Measurements from ENCODE around the gene RGS16. TPM values are rescaled to one million over a fixed set of nuclear protein-coding genes. Genes with fewer than 3 reads are reported as not detected.

RGS16 gene
- total RNA-seq, 5 donors from 2014 or later (not counting 1 experiment from before 2014, with no cell fraction given): 2.9 to 15.6 (median 4.6) TPM

DNA sequence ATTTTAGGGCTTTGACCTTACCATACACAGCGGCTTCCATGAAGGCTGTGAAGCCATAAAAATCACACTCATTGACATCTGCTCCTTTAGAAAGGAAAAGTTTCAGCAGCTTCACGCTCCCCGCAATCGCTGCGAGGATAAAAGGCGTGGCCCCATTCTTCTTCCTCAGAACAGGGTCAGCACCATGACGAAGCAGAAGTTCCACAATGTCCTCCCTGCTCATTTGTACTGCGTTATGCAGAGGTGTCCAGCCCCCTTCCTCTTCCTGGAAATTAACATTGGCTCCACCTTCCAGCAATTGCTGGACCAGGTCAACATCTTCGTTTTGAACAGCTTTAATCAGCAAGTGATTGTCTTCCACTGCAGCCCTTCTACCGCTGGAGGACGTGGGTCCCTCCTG is 17.8 kb downstream of the RGS16 start:
- Mint-ChIP-seq H3K4me1 (peaks cover 67 to 77% (median 75%) of the 10 kb centered on the region in 3 donors), H3K9me3 (peaks cover 0 to 3% (median 0%) of the 10 kb centered on the region in 3 donors), H3K27ac (no peak overlapping the region), H3K4me3 (peak overlapping the region in 1 of 3 donors; percentile 69), H3K36me3 (peaks cover 53% of the 10 kb centered on the region), H3K27me3 (no peaks in the 10 kb centered on the region)
- POLR2A ChIA-PET: no interaction called here
- CTCF ChIA-PET: interaction anchor here in 1 of 2 donors (0.6 to 0.9 kb wide), 2 partner anchors 17 to 1429 kb away, joined by 3 read pairs; no protein-coding TSS in a partner anchor
- Histone ChIP-seq H3K36me3 (ENCODE audit: control insufficient read depth in 2 of 2, extremely low read depth in 1 of 2, insufficient read depth in 1 of 2, low read length in 1 of 2) (peaks cover 3 to 39% of the 10 kb centered on the region in 2 donors), H3K27ac (ENCODE audit: low read length) (no peak overlapping the region), H3K9me3 (no peaks in the 10 kb centered on the region), H3K4me1 (ENCODE audit: control insufficient read depth in 1 of 2, extremely low read depth in 1 of 2, insufficient read depth in 2 of 2, low read length in 2 of 2) (peaks cover 7 to 47% of the 10 kb centered on the region in 2 experiments), H3K4me3 (ENCODE audit: control insufficient read depth in 1 of 2, extremely low read depth in 1 of 2, low read length in 1 of 2) (no peak overlapping the region), H3K27me3 (replicated peaks in 1 of 2; ENCODE audit: control insufficient read depth in 2 of 2, extremely low read depth in 1 of 2, insufficient read depth in 2 of 2, low read length in 1 of 2) (no peaks in the 10 kb centered on the region)
- WGBS (ENCODE audit: insufficient coverage): 99% methylated on average over 9 of the region's 11 CpGs
- DNase-seq: no peak
- ATAC-seq (replicated peaks in 1 of 4): no peak

GRCh38 chr1:182584746-182585145 is 19.4 kb downstream of the RGS16 start:
- no peak overlapping the region for H3K27ac Mint-ChIP-seq
- H3K4me1 Mint-ChIP-seq: peaks cover 75 to 78% (median 75%) of the 10 kb centered on the region in 3 donors
- CTCF ChIA-PET: no interaction called here
- peaks cover 9 to 54% of the 10 kb centered on the region in 2 donors for H3K36me3 ChIP-seq (ENCODE audit: control insufficient read depth in 2 of 2, extremely low read depth in 1 of 2, insufficient read depth in 1 of 2, low read length in 1 of 2)
- WGBS (ENCODE audit: insufficient coverage): 100% methylated on average over 2 of the region's 4 CpGs
- ATAC-seq (replicated peaks in 1 of 4): no peak
- no peaks in the 10 kb centered on the region for H3K27me3 ChIP-seq (replicated peaks in 1 of 2; ENCODE audit: control insufficient read depth in 2 of 2, extremely low read depth in 1 of 2, insufficient read depth in 2 of 2, low read length in 1 of 2)
- no peak overlapping the region for H3K27ac ChIP-seq (ENCODE audit: low read length)
- H3K4me3 Mint-ChIP-seq: peak overlapping the region; percentile 61 to 69 (median 66)
- H3K4me3 ChIP-seq (ENCODE audit: control insufficient read depth in 1 of 2, extremely low read depth in 1 of 2, low read length in 1 of 2): no peak overlapping the region
- POLR2A ChIA-PET: no interaction called here
- H3K36me3 Mint-ChIP-seq: peaks cover 68% of the 10 kb centered on the region
- H3K9me3 Mint-ChIP-seq: peaks cover 0 to 3% (median 0%) of the 10 kb centered on the region in 3 donors
- H3K9me3 ChIP-seq: no peaks in the 10 kb centered on the region
- H3K4me1 ChIP-seq (ENCODE audit: control insufficient read depth in 1 of 2, extremely low read depth in 1 of 2, insufficient read depth in 2 of 2, low read length in 2 of 2): peaks cover 7 to 47% of the 10 kb centered on the region in 2 experiments
- DNase-seq: no peak
- no peaks in the 10 kb centered on the region for H3K27me3 Mint-ChIP-seq

DNA sequence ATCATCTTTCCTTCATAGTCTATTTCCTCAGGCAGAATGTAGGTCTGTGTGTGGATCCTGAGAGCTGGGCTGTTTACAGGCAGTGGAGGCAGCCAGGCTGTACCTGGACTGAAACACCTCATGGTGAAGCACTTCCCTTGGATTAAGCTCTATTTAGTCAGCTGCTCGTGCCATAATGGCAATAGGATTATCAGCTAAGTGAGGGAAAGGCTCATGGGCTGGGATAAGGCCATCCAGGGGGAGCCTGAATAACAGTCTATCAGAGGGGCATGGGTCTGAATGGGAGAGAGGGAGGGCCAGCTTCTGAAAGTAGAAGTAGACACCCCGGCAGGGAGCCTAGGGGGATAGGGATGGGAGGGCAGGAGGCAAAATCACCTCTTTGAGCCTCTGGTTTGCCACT is 23.5 kb downstream of the RGS16 start:
- 100% methylated on average over 1 of the region's 2 CpGs for WGBS (ENCODE audit: insufficient coverage)
- Histone ChIP-seq H3K36me3 (ENCODE audit: control insufficient read depth in 2 of 2, extremely low read depth in 1 of 2, insufficient read depth in 1 of 2, low read length in 1 of 2) (peaks cover 9 to 69% of the 10 kb centered on the region in 2 donors), H3K4me1 (ENCODE audit: control insufficient read depth in 1 of 2, extremely low read depth in 1 of 2, insufficient read depth in 2 of 2, low read length in 2 of 2) (peaks cover 5 to 30% of the 10 kb centered on the region in 2 experiments), H3K4me3 (ENCODE audit: control insufficient read depth in 1 of 2, extremely low read depth in 1 of 2, low read length in 1 of 2) (no peak overlapping the region), H3K9me3 (no peaks in the 10 kb centered on the region), H3K27me3 (replicated peaks in 1 of 2; ENCODE audit: control insufficient read depth in 2 of 2, extremely low read depth in 1 of 2, insufficient read depth in 2 of 2, low read length in 1 of 2) (no peaks in the 10 kb centered on the region), H3K27ac (ENCODE audit: low read length) (no peak overlapping the region)
- Mint-ChIP-seq H3K27ac (no peak overlapping the region), H3K4me1 (peaks cover 59 to 67% (median 65%) of the 10 kb centered on the region in 3 donors), H3K9me3 (no peaks in the 10 kb centered on the region), H3K36me3 (peaks cover 79% of the 10 kb centered on the region), H3K4me3 (no peak overlapping the region), H3K27me3 (no peaks in the 10 kb centered on the region)
- ChIA-PET POLR2A (no interaction called here), CTCF (interaction anchor here in 1 of 2 donors (0.5 to 0.6 kb wide), 2 partner anchors 14 to 559 kb away, joined by 4 to 5 read pairs; no protein-coding TSS in a partner anchor)
- no peak for ATAC-seq (replicated peaks in 1 of 4)
- DNase-seq: no peak

- WGBS (ENCODE audit: insufficient coverage): 100% methylated on average over 2 of the region's 3 CpGs
- POLR2A ChIA-PET: no interaction called here
- no peaks in the 10 kb centered on the region for H3K9me3 Mint-ChIP-seq
- no peak for ATAC-seq (replicated peaks in 1 of 4)
- CTCF ChIA-PET: no interaction called here
- H3K4me1 Mint-ChIP-seq: peaks cover 20 to 25% (median 25%) of the 10 kb centered on the region in 3 donors
- H3K36me3 ChIP-seq (ENCODE audit: control insufficient read depth in 2 of 2, extremely low read depth in 1 of 2, insufficient read depth in 1 of 2, low read length in 1 of 2): peaks cover 1 to 60% of the 10 kb centered on the region in 2 donors
- no peak for DNase-seq
- no peaks in the 10 kb centered on the region for H3K9me3 ChIP-seq
- no peak overlapping the region for H3K4me3 Mint-ChIP-seq
- H3K4me1 ChIP-seq (ENCODE audit: control insufficient read depth in 1 of 2, extremely low read depth in 1 of 2, insufficient read depth in 2 of 2, low read length in 2 of 2): no peaks in the 10 kb centered on the region
- H3K36me3 Mint-ChIP-seq: peaks cover 62% of the 10 kb centered on the region
- no peak overlapping the region for H3K4me3 ChIP-seq (ENCODE audit: control insufficient read depth in 1 of 2, extremely low read depth in 1 of 2, low read length in 1 of 2)
- H3K27ac ChIP-seq (ENCODE audit: low read length): no peak overlapping the region
- no peaks in the 10 kb centered on the region for H3K27me3 ChIP-seq (replicated peaks in 1 of 2; ENCODE audit: control insufficient read depth in 2 of 2, extremely low read depth in 1 of 2, insufficient read depth in 2 of 2, low read length in 1 of 2)
- H3K27me3 Mint-ChIP-seq: no peaks in the 10 kb centered on the region
- no peak overlapping the region for H3K27ac Mint-ChIP-seq
Measured at GRCh38 chr1:182575540-182576149, 28.5 kb downstream of the RGS16 start.

- CTCF ChIA-PET: no interaction called here
- Mint-ChIP-seq H3K4me1 (peaks cover 14 to 16% (median 15%) of the 10 kb centered on the region in 3 donors), H3K27ac (no peak overlapping the region), H3K36me3 (peaks cover 48% of the 10 kb centered on the region), H3K4me3 (no peak overlapping the region), H3K9me3 (no peaks in the 10 kb centered on the region), H3K27me3 (no peaks in the 10 kb centered on the region)
- no peak for ATAC-seq (replicated peaks in 1 of 4)
- WGBS (ENCODE audit: insufficient coverage): no CpG with 5 or more reads among the region's 4 CpGs
- Histone ChIP-seq H3K9me3 (no peaks in the 10 kb centered on the region), H3K4me1 (ENCODE audit: control insufficient read depth in 1 of 2, extremely low read depth in 1 of 2, insufficient read depth in 2 of 2, low read length in 2 of 2) (no peaks in the 10 kb centered on the region), H3K27ac (ENCODE audit: low read length) (no peak overlapping the region), H3K4me3 (ENCODE audit: control insufficient read depth in 1 of 2, extremely low read depth in 1 of 2, low read length in 1 of 2) (no peak overlapping the region), H3K36me3 (ENCODE audit: control insufficient read depth in 2 of 2, extremely low read depth in 1 of 2, insufficient read depth in 1 of 2, low read length in 1 of 2) (peaks cover 0 to 45% of the 10 kb centered on the region in 2 donors), H3K27me3 (replicated peaks in 1 of 2; ENCODE audit: control insufficient read depth in 2 of 2, extremely low read depth in 1 of 2, insufficient read depth in 2 of 2, low read length in 1 of 2) (no peaks in the 10 kb centered on the region)
- DNase-seq: no peak
- POLR2A ChIA-PET: no interaction called here
Measured at GRCh38 chr1:182574156-182574555, 30.0 kb downstream of the RGS16 start.

DNA sequence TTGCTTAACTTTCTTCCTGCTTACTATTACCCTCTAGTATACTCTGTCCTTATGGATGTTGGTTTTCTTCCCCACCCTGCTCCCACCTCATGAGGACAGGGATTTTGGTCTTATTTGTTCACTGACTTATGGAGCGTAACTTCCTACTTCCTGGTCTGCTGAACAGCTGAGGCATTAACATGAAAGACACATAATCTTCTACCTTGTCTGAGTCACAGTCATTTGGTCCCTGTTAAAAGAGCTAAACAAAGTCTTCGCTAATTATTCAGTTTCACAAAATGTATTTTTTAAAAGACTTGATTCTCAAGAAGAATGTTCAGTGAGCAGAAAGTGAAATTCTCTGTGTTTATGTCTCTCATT is 33.6 kb downstream of the RGS16 start:
- Mint-ChIP-seq H3K4me3 (no peak overlapping the region), H3K27ac (no peak overlapping the region), H3K36me3 (peaks cover 27% of the 10 kb centered on the region), H3K4me1 (no peaks in the 10 kb centered on the region), H3K9me3 (no peaks in the 10 kb centered on the region), H3K27me3 (no peaks in the 10 kb centered on the region)
- Histone ChIP-seq H3K9me3 (no peaks in the 10 kb centered on the region), H3K4me3 (ENCODE audit: control insufficient read depth in 1 of 2, extremely low read depth in 1 of 2, low read length in 1 of 2) (no peak overlapping the region), H3K36me3 (ENCODE audit: control insufficient read depth in 2 of 2, extremely low read depth in 1 of 2, insufficient read depth in 1 of 2, low read length in 1 of 2) (peaks cover 0 to 25% of the 10 kb centered on the region in 2 donors), H3K27me3 (replicated peaks in 1 of 2; ENCODE audit: control insufficient read depth in 2 of 2, extremely low read depth in 1 of 2, insufficient read depth in 2 of 2, low read length in 1 of 2) (no peaks in the 10 kb centered on the region), H3K4me1 (ENCODE audit: control insufficient read depth in 1 of 2, extremely low read depth in 1 of 2, insufficient read depth in 2 of 2, low read length in 2 of 2) (no peaks in the 10 kb centered on the region), H3K27ac (ENCODE audit: low read length) (no peak overlapping the region)
- ChIA-PET CTCF (no interaction called here), POLR2A (no interaction called here)
- DNase-seq: no peak
- ATAC-seq (replicated peaks in 1 of 4): no peak
- no CpG with 5 or more reads among the region's 2 CpGs for WGBS (ENCODE audit: insufficient coverage)
